ENCODE results near the gene DGKB.

DGKB gene

DNA sequence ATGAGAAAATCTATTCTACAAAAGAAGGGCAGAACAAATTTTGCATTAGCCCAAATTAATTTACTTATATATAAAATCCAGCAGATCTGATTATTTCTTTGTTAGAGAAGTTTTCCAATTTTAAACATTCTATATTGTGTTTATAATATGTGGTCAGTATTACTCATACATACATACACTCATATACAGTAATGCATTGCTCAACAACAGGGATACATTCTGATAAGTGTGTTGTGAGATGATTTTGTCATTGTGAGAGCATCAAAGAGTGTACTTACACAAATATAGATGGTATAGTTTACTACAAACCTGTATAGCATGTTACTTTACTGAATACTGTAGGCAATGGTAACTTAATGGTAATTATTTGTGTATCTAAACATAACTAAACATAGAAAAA is 673.5 kb downstream of the DGKB start:
- H3K27ac ChIP-seq, result no peak overlapping the region
- no peaks in the 10 kb centered on the region for H3K9me3 ChIP-seq
- no peak overlapping the region for H3K4me3 ChIP-seq (ENCODE audit: low read depth in 1 of 2, low read length in 1 of 2)
- H3K27me3 ChIP-seq, result no peaks in the 10 kb centered on the region
- H3K36me3 ChIP-seq, result no peaks in the 10 kb centered on the region
- TF ChIP-seq, protein P1, sequence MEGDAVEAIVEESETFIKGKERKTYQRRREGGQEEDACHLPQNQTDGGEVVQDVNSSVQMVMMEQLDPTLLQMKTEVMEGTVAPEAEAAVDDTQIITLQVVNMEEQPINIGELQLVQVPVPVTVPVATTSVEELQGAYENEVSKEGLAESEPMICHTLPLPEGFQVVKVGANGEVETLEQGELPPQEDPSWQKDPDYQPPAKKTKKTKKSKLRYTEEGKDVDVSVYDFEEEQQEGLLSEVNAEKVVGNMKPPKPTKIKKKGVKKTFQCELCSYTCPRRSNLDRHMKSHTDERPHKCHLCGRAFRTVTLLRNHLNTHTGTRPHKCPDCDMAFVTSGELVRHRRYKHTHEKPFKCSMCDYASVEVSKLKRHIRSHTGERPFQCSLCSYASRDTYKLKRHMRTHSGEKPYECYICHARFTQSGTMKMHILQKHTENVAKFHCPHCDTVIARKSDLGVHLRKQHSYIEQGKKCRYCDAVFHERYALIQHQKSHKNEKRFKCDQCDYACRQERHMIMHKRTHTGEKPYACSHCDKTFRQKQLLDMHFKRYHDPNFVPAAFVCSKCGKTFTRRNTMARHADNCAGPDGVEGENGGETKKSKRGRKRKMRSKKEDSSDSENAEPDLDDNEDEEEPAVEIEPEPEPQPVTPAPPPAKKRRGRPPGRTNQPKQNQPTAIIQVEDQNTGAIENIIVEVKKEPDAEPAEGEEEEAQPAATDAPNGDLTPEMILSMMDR (IDR thresholded peaks at IDR 0.05), result no peak
- H3K4me1 ChIP-seq (ENCODE audit: control insufficient read depth in 1 of 2, insufficient read depth in 1 of 2, low read depth in 1 of 2, low read length in 1 of 2), result no peaks in the 10 kb centered on the region

DNA sequence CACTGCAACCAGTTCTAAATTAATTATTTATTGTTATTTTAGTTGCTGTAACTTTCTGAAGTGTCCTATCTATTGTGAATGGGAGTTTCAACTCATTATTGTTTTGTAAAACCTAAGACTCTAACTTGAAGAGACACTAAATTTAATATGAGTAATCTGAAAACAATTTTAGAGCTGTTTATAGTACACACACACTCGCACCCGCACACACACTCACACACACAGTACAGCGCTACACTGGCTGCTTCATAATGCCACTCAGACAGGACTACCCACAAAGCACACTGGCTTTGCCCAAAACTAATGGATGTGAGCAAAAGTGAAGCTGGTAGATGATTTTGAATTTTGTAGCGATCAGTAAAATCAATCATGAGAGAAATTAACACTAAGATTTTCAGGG is 674.2 kb downstream of the DGKB start:
- Histone ChIP-seq H3K36me3 (no peaks in the 10 kb centered on the region), H3K4me1 (ENCODE audit: control insufficient read depth in 1 of 2, insufficient read depth in 1 of 2, low read depth in 1 of 2, low read length in 1 of 2) (no peaks in the 10 kb centered on the region), H3K4me3 (ENCODE audit: low read depth in 1 of 2, low read length in 1 of 2) (no peak overlapping the region), H3K27ac (no peak overlapping the region), H3K27me3 (no peaks in the 10 kb centered on the region), H3K9me3 (no peaks in the 10 kb centered on the region)
- TF ChIP-seq, protein P1 (IDR thresholded peaks at IDR 0.05), result no peak

DNA sequence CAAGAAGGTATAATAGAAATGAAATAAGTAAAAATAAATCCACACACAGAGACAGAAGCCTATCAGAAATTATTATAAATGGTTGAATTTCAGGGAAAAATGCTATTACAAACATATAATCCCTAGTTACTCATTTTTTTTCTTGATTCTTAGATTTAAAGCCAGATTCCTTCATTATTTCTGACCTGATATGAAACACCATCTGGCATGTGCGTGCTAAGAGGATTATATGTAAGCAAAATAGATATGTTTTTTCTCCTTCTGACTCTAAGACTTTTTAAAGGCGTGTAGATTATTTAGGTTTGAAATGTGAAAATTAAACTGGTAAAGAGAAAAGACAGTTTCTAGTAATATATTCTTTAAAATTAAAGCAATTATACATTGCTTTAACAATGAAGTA is 676.4 kb downstream of the DGKB start:
- Histone ChIP-seq H3K4me1 (ENCODE audit: control insufficient read depth in 1 of 2, insufficient read depth in 1 of 2, low read depth in 1 of 2, low read length in 1 of 2) (no peaks in the 10 kb centered on the region), H3K36me3 (no peaks in the 10 kb centered on the region), H3K27me3 (no peaks in the 10 kb centered on the region), H3K27ac (no peak overlapping the region), H3K9me3 (no peaks in the 10 kb centered on the region), H3K4me3 (ENCODE audit: low read depth in 1 of 2, low read length in 1 of 2) (no peak overlapping the region)
- TF ChIP-seq, protein P1 (IDR thresholded peaks at IDR 0.05), result no peak

DNA sequence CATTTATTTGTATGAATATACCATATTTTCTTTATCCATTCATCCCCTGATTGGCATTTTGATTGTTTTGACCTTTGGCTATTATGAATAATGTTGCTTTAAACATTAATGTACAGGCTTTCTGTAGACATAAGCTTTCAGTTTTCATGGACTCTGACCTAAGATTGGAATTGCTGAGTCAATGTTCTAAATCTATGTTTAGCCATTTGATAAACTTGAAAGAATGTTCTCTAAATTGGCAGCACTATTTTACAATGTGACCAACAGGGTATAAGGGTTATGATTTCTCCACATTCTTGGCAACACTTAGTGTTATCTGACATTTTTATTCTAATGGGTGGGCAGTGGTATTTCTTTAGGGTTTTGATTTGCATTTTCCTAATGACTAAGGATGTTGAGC is 683.4 kb downstream of the DGKB start:
- TF ChIP-seq, protein P1 (IDR thresholded peaks at IDR 0.05), result no peak
- H3K27ac ChIP-seq, result no peak overlapping the region
- H3K27me3 ChIP-seq, result no peaks in the 10 kb centered on the region

DNA sequence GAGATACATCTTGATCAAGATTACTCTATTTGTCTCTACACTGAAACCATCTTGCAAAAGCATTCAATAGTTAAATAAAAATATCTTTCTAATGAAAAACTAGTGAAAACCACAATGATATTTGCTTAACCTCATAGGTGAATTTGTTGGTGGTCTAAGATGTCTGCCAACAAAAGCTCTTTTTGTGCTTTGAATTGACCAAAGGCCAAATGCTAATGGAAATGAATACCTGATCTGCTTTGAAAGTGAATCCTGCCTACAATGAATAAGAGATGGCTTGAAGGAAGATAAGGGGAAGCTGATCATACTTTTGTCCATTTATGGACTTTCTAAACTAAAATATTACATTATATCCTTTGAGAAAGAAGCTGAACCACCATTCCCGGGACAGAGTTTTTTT is 684.2 kb downstream of the DGKB start:
- no peak overlapping the region for H3K4me3 ChIP-seq (ENCODE audit: low read depth in 1 of 2, low read length in 1 of 2)
- no peaks in the 10 kb centered on the region for H3K9me3 ChIP-seq
- no peaks in the 10 kb centered on the region for H3K4me1 ChIP-seq (ENCODE audit: control insufficient read depth in 1 of 2, insufficient read depth in 1 of 2, low read depth in 1 of 2, low read length in 1 of 2)
- H3K27ac ChIP-seq, result no peak overlapping the region
- no peaks in the 10 kb centered on the region for H3K27me3 ChIP-seq
- no peaks in the 10 kb centered on the region for H3K36me3 ChIP-seq
- TF ChIP-seq, protein P1 (IDR thresholded peaks at IDR 0.05), result no peak

More for the DNA sequence above, 683.4 kb downstream of the DGKB start:
- Histone ChIP-seq H3K4me1 (ENCODE audit: control insufficient read depth in 1 of 2, insufficient read depth in 1 of 2, low read depth in 1 of 2, low read length in 1 of 2) (no peaks in the 10 kb centered on the region), H3K9me3 (no peaks in the 10 kb centered on the region), H3K4me3 (ENCODE audit: low read depth in 1 of 2, low read length in 1 of 2) (no peak overlapping the region), H3K36me3 (no peaks in the 10 kb centered on the region)

DNA sequence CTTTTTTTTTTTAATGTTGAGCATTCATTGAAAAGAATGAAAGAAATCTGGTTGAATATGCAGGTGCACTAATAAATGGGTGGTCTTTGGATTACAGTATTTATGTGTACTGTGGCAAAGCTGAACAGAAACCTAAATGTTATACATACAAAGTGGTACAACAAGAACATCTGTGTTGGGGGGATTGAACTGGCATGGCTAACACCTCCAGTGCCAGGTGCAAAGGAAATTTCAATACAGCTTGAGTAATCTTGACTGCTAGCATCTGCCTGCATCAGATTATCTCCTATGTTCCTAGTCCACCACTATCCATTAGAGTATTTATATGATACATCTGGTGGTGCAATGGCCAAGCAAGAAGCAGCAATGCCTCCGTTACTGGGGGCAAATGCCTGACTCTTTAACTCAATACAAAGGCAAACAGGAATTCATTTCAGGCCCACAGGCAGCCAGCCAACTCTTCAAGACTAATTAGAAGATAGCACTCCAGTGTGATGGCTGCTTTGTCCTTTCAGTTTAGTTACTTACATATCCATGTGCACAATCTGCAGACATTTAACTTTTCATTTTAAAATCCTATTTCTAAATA is 692.6 kb downstream of the DGKB start:
- TF ChIP-seq, protein P1 (IDR thresholded peaks at IDR 0.05), result no peak
- H3K4me3 ChIP-seq (ENCODE audit: low read depth in 1 of 2, low read length in 1 of 2), result no peak overlapping the region
- no peaks in the 10 kb centered on the region for H3K4me1 ChIP-seq (ENCODE audit: control insufficient read depth in 1 of 2, insufficient read depth in 1 of 2, low read depth in 1 of 2, low read length in 1 of 2)
- H3K27me3 ChIP-seq, result no peaks in the 10 kb centered on the region
- no peaks in the 10 kb centered on the region for H3K36me3 ChIP-seq
- no peaks in the 10 kb centered on the region for H3K9me3 ChIP-seq
- no peak overlapping the region for H3K27ac ChIP-seq
